NCI-H2227 (cell line): ENCODE data around the gene RNF175.
A peak's percentile ranks its signal among the peaks of the same experiment; 100 is the strongest.

Experiments
- DNase-seq: peaks from one replicate; lab custom pipeline; 2025; ENCODE audit not compliant: unreplicated experiment; lab: John Stamatoyannopoulos, UW

Gene RNF175

GRCh38 chr4:153759407-153760316 lies at the start of gene RNF175:
RNF175 (minus strand) TSS chr4:153760024; CDS start chr4:153759862, 162 bp downstream.
- DNase-seq, result peak; percentile 27

- no peak for DNase-seq
Observed at GRCh38 chr4:153809307-153809706, 49.5 kb upstream of the RNF175 start.

DNA sequence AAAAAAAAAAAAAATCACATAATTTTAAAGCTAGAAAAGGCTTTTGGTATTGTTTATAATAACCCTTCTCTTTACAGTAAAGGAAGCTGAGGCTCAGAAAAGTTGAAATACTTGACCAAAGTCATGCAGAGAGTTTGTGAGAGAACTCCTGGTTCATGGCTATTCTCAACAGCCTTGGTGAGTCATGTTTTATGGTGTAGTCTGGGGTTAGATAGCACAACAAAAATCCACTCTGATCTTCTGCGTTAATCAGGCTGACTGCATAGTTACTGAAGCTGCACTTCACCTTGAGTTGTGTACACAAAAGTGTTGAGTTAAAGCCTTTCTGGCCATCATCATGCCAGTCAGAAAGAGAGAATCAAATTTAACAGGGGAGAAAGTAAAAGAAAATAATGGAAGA lies 48.4 kb upstream of the RNF175 start:
- DNase-seq, result no peak

GRCh38 chr4:153806073-153806472 lies 46.2 kb upstream of the RNF175 start:
- DNase-seq, result no peak

GRCh38 chr4:153804722-153805121 lies 44.9 kb upstream of the RNF175 start:
- no peak for DNase-seq

- peak; percentile 2 for DNase-seq
Observed at GRCh38 chr4:153799694-153800074, 39.9 kb upstream of the RNF175 start.

- DNase-seq, result no peak
Observed at GRCh38 chr4:153798901-153799693, 39.3 kb upstream of the RNF175 start.

DNA sequence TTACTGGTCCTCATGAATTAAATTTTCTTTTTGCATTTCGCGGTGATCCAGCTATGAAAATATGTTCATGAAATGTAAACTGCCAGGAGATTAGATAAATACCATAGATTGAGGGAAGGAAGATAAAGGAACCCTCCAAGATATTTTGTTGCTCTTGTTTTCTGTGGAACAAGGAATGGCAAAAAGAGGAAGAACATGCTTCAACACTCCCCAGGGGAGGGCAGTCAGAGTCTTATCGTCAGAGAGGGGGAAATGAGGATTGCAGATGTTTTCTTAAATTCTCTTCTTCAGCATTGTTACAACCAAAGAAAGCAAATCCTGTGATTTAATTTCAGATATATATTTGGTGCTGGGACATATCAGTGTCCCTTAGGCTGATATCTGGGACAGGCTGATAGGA lies 38.6 kb upstream of the RNF175 start:
- DNase-seq, result no peak

DNA sequence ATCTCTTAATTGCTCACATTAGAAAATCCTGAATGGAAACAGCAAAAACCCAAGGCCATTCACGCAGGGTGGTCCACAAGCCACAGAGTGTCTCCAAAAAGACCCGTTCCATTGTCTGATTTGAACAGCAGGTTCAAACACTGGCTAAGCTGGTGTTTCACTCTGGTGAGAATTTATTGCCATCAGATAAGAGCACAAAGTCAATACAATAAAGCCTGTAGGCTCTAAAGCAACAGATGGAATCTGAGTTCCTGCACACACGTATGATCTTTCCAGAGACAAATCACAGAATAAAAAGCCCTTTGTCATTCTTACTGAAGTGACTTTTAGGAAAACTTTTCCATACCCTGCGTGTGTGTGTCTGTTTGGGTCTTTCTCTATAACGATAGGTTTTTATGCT lies 34.2 kb upstream of the RNF175 start:
- no peak for DNase-seq

DNA sequence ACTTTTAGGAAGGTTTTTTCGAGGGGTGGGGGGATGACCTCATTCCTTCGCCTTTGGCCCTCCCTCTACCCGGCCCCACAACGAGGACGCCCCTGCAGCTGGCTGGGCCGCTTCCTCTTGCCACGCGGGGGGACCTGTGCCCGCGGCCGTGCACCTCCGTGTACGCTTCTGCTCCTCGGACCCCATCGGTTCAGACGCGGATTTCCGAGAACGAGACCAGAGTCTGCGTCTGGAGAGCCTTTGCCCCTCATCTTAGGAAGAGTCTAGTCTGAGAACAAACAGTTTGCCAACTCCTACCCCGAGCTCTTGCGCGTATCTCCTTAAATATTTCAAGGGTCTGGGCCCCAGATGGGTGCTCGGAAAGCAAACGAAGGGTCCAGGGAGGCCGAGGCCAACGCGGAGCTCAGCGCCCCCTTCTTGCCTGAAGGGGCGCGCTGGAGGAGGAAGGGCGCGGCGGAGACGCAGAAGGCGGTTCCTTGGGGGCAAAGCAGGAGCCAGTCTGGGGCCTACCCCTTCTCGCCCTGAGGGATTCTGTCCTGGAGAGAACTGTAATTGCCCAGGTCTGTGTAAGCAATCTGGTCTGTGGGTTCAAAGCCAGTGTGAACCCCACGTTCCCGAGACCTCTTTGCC lies 32.9 kb upstream of the RNF175 start:
- no peak for DNase-seq

GRCh38 chr4:153791746-153792617 lies 32.2 kb upstream of the RNF175 start:
- DNase-seq, result peak; percentile 5

GRCh38 chr4:153790962-153791551 lies 31.2 kb upstream of the RNF175 start:
- peak; percentile 27 for DNase-seq

DNA sequence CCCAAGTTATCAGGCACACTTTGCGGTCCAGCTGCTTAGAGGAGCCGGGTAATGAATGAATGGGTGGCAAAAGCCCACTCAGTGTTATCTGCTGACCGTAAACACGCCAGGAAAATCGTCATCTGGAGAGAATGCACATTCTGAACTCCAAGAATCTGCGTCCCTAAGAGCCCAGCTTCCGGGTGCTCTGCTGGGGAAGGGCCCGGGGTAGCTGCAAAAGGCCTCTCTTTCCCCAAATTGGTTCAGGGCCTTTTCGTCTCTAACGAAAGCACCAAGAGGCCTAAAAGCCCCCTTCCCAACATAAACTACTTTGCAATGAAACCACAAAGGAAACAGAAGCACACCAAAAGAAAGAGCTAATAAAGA lies 30.7 kb upstream of the RNF175 start:
- no peak for DNase-seq

DNA sequence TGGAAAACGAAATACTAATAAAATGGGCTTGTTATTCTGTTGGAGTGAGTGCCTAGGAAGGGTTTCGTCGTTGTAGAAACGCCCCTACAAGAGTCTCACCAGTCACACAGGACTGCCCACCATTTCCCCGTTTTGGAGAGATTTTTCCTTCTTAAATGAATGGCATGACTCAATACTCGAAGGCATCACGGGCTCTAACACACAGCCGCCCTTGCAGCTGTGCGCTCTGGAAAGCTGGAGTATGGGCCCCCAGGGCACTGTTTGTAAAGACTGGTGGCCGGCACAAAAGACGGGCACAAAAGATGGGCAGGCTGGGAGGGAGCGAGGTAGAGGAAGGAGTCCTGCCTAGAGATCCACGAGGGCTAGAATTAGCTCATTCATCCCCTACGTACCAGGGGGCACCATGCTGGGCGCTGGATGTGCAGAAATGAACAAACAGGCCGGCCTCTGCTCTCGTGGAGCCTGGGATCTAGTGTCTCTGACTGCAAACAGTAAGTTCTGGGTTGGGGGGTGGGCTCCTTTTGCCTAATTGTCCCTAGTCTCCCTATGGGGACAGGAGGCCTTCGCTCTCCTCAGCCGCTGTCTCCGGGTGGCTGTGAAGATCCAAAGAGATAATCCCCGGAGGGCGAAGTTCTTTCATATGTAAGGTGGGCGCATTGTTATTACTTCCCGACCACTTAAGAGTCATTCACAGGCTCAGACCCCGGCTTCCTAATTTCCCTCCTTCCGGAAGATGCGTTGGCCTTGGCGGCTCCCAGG lies 30.1 kb upstream of the RNF175 start:
- peak; percentile 16 for DNase-seq

DNA sequence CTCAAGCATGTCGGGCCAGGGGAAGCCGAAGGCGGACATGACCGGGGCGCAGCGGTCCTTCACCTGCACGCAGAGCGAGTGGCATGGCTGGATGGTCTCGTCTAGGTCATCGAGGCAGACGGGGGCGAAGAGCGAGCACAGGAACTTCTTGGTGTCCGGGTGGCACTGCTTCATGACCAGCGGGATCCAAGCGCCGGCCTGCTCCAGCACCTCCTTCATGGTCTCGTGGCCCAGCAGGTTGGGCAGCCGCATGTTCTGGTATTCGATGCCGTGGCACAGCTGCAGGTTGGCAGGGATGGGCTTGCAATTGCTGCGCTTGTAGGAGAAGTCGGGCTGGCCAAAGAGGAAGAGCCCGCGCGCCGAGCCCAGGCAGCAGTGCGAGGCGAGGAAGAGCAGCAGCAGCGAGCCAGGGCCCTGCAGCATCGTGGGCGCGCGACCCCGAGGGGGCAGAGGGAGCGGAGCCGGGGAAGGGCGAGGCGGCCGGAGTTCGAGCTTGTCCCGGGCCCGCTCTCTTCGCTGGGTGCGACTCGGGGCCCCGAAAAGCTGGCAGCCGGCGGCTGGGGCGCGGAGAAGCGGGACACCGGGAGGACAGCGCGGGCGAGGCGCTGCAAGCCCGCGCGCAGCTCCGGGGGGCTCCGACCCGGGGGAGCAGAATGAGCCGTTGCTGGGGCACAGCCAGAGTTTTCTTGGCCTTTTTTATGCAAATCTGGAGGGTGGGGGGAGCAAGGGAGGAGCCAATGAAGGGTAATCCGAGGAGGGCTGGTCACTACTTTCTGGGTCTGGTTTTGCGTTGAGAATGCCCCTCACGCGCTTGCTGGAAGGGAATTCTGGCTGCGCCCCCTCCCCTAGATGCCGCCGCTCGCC lies 28.8 kb upstream of the RNF175 start, which contains the start of gene SFRP2:
Gene SFRP2 (minus strand): TSS at position 671 of the 864 bp plus-strand sequence. CDS start 248 bp downstream, at position 423.
- peak; percentile 28 for DNase-seq

GRCh38 chr4:153788051-153788412 lies 28.2 kb upstream of the RNF175 start:
- no peak for DNase-seq

- DNase-seq, result no peak
Observed at GRCh38 chr4:153787575-153787974, 27.8 kb upstream of the RNF175 start.

DNA sequence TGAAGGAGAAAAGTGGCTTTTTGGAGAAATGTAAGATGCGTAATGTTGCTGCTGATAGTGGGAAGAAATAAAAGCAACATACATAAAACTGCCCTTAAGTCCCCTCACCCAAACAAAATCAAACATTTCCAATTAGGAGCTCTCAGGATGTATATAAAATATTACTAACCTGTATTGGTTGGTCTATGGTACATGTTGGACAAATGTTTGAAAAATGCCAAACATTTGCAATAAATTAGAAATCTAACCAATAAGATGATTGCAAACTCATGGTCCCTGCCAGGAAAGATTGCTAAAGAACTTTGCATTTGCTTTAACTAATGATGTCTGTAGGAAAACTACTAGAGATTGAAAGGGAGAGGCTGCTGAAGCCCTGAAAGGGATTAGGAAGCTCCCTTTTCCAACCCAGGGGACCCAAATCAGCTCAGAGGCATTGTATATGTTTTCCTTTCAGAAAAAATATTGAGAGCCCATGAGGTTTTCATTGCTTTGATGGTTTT lies 27.3 kb upstream of the RNF175 start:
- DNase-seq, result no peak
